Astrocyte of the cerebellum (primary cell): Measurements from ENCODE around the gene NETO1.

Experiments used
- DNase-seq: peaks from one replicate; pipeline ENCODE4 v3.0.0-alpha.2; 2011; ENCODE audit warnings: low read depth
- H3K4me3 ChIP-seq: 2 replicates; pipeline ENCODE4 v1.5.1; 2011; ENCODE audit warnings: mild to moderate bottlenecking, low read depth, low read length, moderate library complexity
- in situ Hi-C: cut with HindIII; loops from 2 replicates; pipeline ENCODE4 v1.10.0; 2017; ENCODE audit warnings: low sequenced_read_pairs
- TF ChIP-seq, protein P1 (sequence below): IDR thresholded peaks from 2 replicates; pipeline ENCODE4 v1.5.1; 2012; ENCODE audit warnings: low read length, low read depth, moderate library complexity, mild to moderate bottlenecking; ENCODE audit errors: missing control alignments

The NETO1 gene

DNA sequence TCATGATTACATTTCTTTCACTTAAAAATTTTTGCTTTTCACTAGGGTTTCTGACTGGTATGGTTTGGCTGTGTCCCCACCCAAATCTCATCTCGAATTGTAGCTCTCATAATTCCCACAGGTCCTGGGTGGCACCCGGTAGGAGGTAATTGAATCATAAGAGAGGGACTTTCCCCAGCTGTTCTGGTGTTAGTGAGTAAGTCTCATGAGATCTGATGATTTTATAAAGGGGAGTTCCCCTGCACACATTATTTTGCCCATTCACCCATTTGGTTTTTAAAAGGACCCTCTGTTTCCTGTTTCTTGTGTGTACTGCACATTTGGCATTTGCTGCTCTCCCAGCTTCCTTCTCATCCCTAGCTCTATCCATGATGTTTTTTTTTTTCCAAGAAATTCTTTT is 27.8 kb upstream of the NETO1 start:
- in situ Hi-C loops, result no loop called here
- TF ChIP-seq, protein P1, sequence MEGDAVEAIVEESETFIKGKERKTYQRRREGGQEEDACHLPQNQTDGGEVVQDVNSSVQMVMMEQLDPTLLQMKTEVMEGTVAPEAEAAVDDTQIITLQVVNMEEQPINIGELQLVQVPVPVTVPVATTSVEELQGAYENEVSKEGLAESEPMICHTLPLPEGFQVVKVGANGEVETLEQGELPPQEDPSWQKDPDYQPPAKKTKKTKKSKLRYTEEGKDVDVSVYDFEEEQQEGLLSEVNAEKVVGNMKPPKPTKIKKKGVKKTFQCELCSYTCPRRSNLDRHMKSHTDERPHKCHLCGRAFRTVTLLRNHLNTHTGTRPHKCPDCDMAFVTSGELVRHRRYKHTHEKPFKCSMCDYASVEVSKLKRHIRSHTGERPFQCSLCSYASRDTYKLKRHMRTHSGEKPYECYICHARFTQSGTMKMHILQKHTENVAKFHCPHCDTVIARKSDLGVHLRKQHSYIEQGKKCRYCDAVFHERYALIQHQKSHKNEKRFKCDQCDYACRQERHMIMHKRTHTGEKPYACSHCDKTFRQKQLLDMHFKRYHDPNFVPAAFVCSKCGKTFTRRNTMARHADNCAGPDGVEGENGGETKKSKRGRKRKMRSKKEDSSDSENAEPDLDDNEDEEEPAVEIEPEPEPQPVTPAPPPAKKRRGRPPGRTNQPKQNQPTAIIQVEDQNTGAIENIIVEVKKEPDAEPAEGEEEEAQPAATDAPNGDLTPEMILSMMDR, result no peak
- DNase-seq, result no peak
- no peak overlapping the region for H3K4me3 ChIP-seq

DNA sequence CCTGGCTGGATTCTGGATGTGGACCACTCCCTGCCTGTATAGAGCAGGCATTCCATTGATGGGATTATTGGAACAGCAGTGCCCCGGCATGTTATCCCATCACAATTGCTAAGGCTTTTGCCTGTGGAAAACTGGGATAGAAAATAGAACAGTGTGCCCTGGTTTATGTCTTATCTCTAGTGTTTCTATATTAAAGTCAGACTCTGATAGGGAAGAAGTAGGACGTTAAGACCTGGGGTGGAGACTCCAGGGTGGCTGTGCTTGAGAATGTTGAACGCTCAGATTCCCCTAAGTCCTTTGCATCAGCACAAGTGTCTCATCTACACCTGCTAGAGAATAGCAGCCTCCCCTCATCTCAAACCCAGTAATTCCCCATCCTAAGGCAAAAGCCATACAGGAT is 10.8 kb upstream of the NETO1 start:
- DNase-seq, result no peak
- no peak overlapping the region for H3K4me3 ChIP-seq
- TF ChIP-seq, protein P1, result no peak
- in situ Hi-C loops, result no loop called here

DNA sequence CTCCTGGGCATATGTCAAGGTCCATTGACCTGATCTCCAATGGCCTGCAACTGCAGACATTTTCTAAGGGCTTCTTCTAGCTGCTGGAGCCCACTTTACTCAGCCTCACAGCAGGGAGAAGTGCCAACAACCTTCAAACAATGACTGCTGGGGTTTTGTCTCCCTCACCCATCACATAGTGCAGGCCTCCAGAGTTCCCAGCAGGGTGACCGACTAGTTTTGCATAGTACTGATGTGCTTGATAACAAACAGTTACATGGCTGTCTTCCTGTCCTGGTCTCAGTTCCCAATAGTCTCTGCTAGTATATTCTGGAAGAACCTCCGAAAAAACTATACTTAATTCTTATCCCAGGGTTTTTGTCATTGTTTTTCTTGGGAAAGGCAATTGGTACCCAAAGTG is 10.4 kb upstream of the NETO1 start:
- in situ Hi-C loops, result no loop called here
- TF ChIP-seq, protein P1, result no peak

DNA sequence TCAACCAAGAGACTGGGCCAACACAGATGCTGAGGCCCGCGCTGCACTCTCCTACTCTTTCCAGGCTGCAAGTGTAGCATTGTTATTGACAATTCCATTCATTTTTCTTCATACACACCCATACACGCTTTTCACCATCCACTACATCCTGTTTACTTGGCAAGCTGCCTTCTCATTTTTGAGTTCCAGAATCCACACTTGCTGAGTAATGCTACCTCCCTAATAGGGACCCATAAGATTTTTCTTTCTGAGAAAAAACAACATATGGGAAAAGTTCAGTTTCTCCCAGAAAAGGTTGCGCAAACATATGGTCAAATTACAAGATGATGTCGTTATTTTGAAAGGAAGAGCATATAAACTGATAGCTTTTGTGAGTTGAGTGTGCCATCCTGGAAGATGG is 3.3 kb upstream of the NETO1 start:
- in situ Hi-C loops, result no loop called here
- no peak overlapping the region for H3K4me3 ChIP-seq
- no peak for DNase-seq
- TF ChIP-seq, protein P1, result no peak

More for the DNA sequence above, 10.4 kb upstream of the NETO1 start:
- no peak for DNase-seq
- H3K4me3 ChIP-seq, result no peak overlapping the region

DNA sequence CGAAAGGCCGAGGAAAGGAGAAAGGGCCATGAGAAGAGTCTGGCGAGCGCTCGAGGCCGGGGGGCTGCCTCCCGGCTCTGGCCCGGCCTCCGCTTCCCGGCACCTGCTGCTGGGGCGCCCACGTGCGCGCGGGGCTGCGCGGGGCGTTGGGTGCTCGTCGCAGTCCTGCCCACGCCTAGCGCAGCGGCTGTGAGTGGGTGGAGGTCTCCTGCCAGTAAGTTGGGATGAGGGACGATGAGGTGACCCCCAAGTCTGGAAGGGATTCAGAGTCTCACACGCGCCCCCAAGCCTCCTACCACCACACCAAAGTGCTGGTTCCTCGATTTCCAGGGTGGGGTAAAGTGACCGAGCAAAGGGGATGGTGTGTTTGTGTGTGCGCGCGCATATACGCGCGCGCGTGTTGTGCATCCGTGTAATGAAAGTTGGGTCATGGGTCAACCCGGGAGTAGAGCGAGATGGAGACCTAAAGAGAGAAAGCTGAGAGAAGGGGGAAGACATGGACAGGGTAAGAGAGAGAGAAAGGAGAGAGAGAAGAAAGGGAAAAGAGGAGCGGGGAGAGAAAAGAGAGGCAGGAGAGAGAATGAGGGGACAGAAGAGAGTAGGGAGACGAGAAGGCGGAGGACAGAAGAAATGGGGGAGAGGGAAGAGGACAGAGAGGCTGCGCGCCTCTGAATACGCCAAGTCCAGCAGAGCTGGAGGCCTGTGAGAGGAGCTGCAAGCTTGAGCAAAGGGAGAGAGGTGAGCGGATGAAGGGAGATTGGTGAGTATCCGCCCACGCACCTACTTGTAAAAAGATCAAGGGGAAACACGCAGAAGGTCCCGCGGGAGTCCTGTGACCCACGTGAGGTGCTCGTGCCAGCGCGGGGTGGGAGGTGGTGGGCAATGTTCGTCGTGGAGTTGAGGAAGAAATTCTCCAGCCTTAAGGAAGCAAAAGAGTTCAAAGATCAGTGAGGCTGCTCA is 1.7 kb upstream of the NETO1 start:
- no peak for DNase-seq
- TF ChIP-seq, protein P1, result no peak
- in situ Hi-C loops, result no loop called here
- H3K4me3 ChIP-seq, result peak overlapping the region; percentile 68

DNA sequence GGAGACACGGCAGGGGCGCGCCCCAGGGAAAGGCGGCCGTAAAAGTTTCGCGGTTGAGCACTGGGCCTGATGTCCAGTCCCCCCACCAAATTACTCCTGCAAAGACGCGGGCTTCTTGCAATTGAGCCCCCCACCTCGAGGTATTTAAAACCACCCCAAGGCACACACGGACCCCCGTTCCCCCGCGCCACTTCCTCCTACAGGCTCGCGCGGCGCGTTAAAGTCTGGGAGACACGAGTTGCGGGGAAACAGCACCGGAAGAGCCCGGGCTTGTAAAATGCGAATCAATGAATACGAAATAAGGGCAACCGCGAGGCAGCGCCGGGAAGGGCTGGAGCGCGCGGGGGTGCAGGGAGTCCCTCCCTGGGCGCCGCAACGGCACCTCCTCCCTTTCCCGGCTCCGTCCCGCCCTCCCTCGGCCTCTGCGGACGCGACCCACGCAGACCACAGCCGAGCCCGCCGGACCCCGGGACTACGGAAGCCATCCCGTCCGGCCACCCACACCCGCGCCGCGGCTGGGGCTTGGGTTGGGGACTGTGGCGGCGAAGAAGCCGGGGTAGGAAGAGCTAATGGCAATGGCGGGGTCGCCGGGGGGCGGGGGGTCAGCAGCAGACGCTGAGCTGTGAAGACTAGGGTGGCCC is 918 bp upstream of the NETO1 start:
- no peak for DNase-seq
- TF ChIP-seq, protein P1, result no peak
- in situ Hi-C loops, result no loop called here
- peak overlapping the region; percentile 68 for H3K4me3 ChIP-seq
